Measurements from ENCODE around the gene C1orf105. TPM values are rescaled to one million over a fixed set of nuclear protein-coding genes. Genes with fewer than 3 reads are reported as not detected.

C1orf105 gene
- total RNA-seq, 1 donor from 2014 or later = not detected

DNA sequence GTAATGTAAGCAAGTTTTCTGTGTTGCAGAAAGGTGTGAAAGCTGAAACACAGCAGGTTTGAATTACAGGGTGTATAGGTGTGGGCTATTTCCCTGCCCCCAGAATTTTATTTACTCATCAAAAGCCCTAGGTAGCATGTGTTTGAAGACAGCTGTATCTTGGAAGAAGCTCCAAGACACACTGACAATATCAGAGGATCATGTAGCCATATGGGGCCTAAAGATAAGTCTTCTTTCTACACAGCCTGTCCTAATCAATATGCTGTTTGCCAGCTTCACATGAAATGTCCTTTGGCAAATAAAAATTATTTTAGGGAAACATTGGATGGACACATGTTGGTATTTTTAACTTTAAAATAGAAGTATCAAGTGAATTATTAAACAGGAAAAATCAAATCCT lies 95.0 kb downstream of the C1orf105 start:
- DNase-seq (ENCODE audit: low spot score) = no peak
- Mint-ChIP-seq H3K27me3 (ENCODE audit: low read depth) (peaks cover 2% of the 10 kb centered on the region), H3K4me3 (ENCODE audit: unreplicated experiment) (no peak overlapping the region), H3K4me1 (ENCODE audit: low read depth) (no peaks in the 10 kb centered on the region), H3K36me3 (ENCODE audit: low read depth) (no peaks in the 10 kb centered on the region), H3K9me3 (ENCODE audit: low read depth) (peaks cover 2% of the 10 kb centered on the region), H3K27ac (ENCODE audit: unreplicated experiment) (no peak overlapping the region)
- TF ChIP-seq, protein P1, sequence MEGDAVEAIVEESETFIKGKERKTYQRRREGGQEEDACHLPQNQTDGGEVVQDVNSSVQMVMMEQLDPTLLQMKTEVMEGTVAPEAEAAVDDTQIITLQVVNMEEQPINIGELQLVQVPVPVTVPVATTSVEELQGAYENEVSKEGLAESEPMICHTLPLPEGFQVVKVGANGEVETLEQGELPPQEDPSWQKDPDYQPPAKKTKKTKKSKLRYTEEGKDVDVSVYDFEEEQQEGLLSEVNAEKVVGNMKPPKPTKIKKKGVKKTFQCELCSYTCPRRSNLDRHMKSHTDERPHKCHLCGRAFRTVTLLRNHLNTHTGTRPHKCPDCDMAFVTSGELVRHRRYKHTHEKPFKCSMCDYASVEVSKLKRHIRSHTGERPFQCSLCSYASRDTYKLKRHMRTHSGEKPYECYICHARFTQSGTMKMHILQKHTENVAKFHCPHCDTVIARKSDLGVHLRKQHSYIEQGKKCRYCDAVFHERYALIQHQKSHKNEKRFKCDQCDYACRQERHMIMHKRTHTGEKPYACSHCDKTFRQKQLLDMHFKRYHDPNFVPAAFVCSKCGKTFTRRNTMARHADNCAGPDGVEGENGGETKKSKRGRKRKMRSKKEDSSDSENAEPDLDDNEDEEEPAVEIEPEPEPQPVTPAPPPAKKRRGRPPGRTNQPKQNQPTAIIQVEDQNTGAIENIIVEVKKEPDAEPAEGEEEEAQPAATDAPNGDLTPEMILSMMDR (IDR thresholded peaks at IDR 0.05) = no peak

DNA sequence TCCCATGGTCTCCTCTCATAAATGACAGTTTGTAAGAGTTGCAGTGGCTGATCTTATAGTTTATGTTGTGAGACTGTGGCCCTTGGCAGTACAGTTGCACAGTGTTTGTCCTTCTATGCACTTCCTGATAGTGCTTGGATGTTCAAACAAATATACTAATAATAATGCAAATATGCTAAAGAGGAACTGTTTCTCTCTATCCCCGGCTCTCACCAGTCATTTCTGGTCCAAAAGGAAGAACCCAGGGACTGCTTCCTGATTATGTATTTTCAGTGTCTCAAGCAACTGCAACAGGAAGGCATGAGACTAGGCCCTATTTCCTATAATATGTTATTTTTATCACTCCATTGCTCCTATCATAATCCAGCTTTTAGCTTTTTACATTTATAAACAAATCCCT lies 95.4 kb downstream of the C1orf105 start:
- Mint-ChIP-seq H3K27ac (ENCODE audit: unreplicated experiment) (no peak overlapping the region), H3K9me3 (ENCODE audit: low read depth) (peaks cover 2% of the 10 kb centered on the region), H3K27me3 (ENCODE audit: low read depth) (peaks cover 2% of the 10 kb centered on the region), H3K36me3 (ENCODE audit: low read depth) (no peaks in the 10 kb centered on the region), H3K4me3 (ENCODE audit: unreplicated experiment) (no peak overlapping the region), H3K4me1 (ENCODE audit: low read depth) (no peaks in the 10 kb centered on the region)
- TF ChIP-seq, protein P1 (IDR thresholded peaks at IDR 0.05) = no peak
- no peak for DNase-seq (ENCODE audit: low spot score)

GRCh38 chr1:172517081-172517480 lies 96.6 kb downstream of the C1orf105 start:
- Mint-ChIP-seq H3K36me3 (ENCODE audit: low read depth) (no peaks in the 10 kb centered on the region), H3K4me3 (ENCODE audit: unreplicated experiment) (no peak overlapping the region), H3K9me3 (ENCODE audit: low read depth) (peaks cover 2% of the 10 kb centered on the region), H3K27me3 (ENCODE audit: low read depth) (peaks cover 2% of the 10 kb centered on the region), H3K4me1 (ENCODE audit: low read depth) (no peaks in the 10 kb centered on the region), H3K27ac (ENCODE audit: unreplicated experiment) (no peak overlapping the region)
- TF ChIP-seq, protein P1 (IDR thresholded peaks at IDR 0.05) = no peak
- DNase-seq (ENCODE audit: low spot score) = no peak

GRCh38 chr1:172517545-172517944 lies 97.1 kb downstream of the C1orf105 start:
- no peaks in the 10 kb centered on the region for H3K4me1 Mint-ChIP-seq (ENCODE audit: low read depth)
- no peak for DNase-seq (ENCODE audit: low spot score)
- peaks cover 2% of the 10 kb centered on the region for H3K27me3 Mint-ChIP-seq (ENCODE audit: low read depth)
- H3K9me3 Mint-ChIP-seq (ENCODE audit: low read depth) = peaks cover 2% of the 10 kb centered on the region
- TF ChIP-seq, protein P1 (IDR thresholded peaks at IDR 0.05) = no peak
- H3K27ac Mint-ChIP-seq (ENCODE audit: unreplicated experiment) = no peak overlapping the region
- no peak overlapping the region for H3K4me3 Mint-ChIP-seq (ENCODE audit: unreplicated experiment)
- H3K36me3 Mint-ChIP-seq (ENCODE audit: low read depth) = no peaks in the 10 kb centered on the region

Other genes with a start within 250 kb of the C1orf105 start
- gene PIGC, start 23.4 kb downstream of the C1orf105 start, total RNA-seq = 20.9 to 22.0 TPM (median 21.7 TPM) in 3 replicates
- gene SUCO, start 112.5 kb downstream of the C1orf105 start, total RNA-seq = 34.1 to 36.8 TPM (median 35.2 TPM) in 3 replicates
- gene FASLG, start 238.4 kb downstream of the C1orf105 start, total RNA-seq = not detected in 3 replicates

Data from chondrocyte (in vitro differentiated cells).